OCI-LY1 (cell line): ENCODE results near the gene UCHL5.

ENCODE experiments used
- CTCF ChIP-seq: fragments of 200-600 bp; sonication (generic), shearing (Covaris generic); IDR thresholded peaks from 2 replicates; pipeline ENCODE4 v1.5.1; 2017; ENCODE audit warnings: mild to moderate bottlenecking, antibody characterized with exemption, low read length, moderate library complexity, mixed read lengths
- EZH2 ChIP-seq: fragments of 200-600 bp; sonication (generic), shearing (Covaris generic); IDR thresholded peaks from 2 replicates; pipeline ENCODE4 v1.8.0; 2017; ENCODE audit warnings: borderline replicate concordance, mixed run types, mild to moderate bottlenecking, antibody characterized with exemption, low read length, moderate library complexity, mixed read lengths

GRCh38 chr1:192973202-192973601 is 86.0 kb downstream of the UCHL5 start:
- TF ChIP-seq CTCF: no peak
- no peak for TF ChIP-seq EZH2
